ENCODE data around the gene RAB11FIP4. TPM values are rescaled to one million over a fixed set of nuclear protein-coding genes. Genes with fewer than 3 reads are reported as not detected.

Gene RAB11FIP4
- total and polyA plus RNA-seq, 4 donors: 5.2 to 19.1 (median 12.8) TPM

- Histone ChIP-seq H3K4me3 (no peak overlapping the region), H3K36me3 (ENCODE audit: control insufficient read depth in 4 of 4, insufficient read depth in 4 of 4, low read length in 4 of 4) (no peaks in the 10 kb centered on the region), H3K27ac (ENCODE audit: low read depth in 1 of 2, low read length in 1 of 2) (no peak overlapping the region), H3K9ac (ENCODE audit: insufficient read depth in 1 of 2, low read length in 2 of 2) (no peak overlapping the region), H3K27me3 (ENCODE audit: control insufficient read depth in 3 of 3, insufficient read depth in 3 of 3, low read length in 2 of 3) (no peaks in the 10 kb centered on the region), H3K9me3 (ENCODE audit: control insufficient read depth in 4 of 4, insufficient read depth in 3 of 4, low read length in 3 of 4) (peaks cover 0 to 2% (median 0%) of the 10 kb centered on the region in 4 donors), H3K4me1 (ENCODE audit: control insufficient read depth in 5 of 5, insufficient read depth in 5 of 5, low read length in 5 of 5) (peaks cover 3 to 23% (median 7%) of the 10 kb centered on the region in 5 donors)
- TF ChIP-seq, protein P1, sequence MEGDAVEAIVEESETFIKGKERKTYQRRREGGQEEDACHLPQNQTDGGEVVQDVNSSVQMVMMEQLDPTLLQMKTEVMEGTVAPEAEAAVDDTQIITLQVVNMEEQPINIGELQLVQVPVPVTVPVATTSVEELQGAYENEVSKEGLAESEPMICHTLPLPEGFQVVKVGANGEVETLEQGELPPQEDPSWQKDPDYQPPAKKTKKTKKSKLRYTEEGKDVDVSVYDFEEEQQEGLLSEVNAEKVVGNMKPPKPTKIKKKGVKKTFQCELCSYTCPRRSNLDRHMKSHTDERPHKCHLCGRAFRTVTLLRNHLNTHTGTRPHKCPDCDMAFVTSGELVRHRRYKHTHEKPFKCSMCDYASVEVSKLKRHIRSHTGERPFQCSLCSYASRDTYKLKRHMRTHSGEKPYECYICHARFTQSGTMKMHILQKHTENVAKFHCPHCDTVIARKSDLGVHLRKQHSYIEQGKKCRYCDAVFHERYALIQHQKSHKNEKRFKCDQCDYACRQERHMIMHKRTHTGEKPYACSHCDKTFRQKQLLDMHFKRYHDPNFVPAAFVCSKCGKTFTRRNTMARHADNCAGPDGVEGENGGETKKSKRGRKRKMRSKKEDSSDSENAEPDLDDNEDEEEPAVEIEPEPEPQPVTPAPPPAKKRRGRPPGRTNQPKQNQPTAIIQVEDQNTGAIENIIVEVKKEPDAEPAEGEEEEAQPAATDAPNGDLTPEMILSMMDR (IDR thresholded peaks at IDR 0.05; ENCODE audit: control extremely low read depth, extremely low read depth): no peak
- WGBS, 2 donors: 72 to 84% methylated on average over 7 of the region's 7 CpGs
- DNase-seq: no peak
- ATAC-seq (ENCODE audit: insufficient read depth, low FRiP score): no peak
These were observed 192.4 kb downstream of the RAB11FIP4 start for GRCh38 chr17:31583772-31584356.

DNA sequence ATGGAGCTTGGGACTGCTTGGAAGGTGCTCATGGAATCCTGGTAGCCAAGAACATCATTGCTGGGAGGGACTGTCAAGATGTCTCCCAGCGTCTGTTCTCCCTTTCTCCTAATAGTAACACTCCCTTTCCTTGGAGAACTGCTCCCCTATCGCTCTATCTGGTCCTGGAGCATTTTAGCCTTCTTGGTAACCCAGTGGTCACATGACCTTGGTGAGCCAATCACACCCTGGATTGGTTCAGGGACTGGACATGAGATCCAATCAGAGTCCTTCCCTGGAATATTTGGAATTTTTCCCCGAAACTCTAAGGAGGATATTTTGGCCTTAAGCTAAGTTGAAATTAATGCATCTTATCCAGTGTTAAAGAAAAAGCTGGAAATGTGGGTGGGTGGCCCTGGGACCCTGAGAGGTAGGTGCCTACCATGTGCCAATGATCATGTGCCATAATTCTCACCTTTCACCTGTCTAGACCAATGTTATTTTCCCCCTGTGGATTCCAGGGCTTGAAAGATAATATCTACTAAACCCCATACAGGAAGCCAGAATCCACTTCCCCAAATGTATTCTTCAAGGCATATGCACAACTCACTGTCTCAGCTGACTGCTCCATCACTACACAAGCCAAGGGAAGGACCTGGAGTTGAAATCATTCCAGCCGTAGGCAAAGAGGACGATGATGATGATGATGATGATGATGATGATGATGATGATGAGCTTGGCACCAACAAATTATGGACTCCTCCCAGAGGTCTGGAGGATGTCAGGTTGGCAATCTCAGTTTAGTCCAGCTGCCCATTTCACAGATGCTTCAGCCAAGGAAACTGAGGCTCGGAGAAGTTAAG is 193.2 kb downstream of the RAB11FIP4 start:
- Histone ChIP-seq H3K9ac (ENCODE audit: insufficient read depth in 1 of 2, low read length in 2 of 2) (no peak overlapping the region), H3K4me3 (no peak overlapping the region), H3K9me3 (ENCODE audit: control insufficient read depth in 4 of 4, insufficient read depth in 3 of 4, low read length in 3 of 4) (peaks cover 0 to 2% (median 0%) of the 10 kb centered on the region in 4 donors), H3K36me3 (ENCODE audit: control insufficient read depth in 4 of 4, insufficient read depth in 4 of 4, low read length in 4 of 4) (no peaks in the 10 kb centered on the region), H3K27ac (ENCODE audit: low read depth in 1 of 2, low read length in 1 of 2) (no peak overlapping the region), H3K4me1 (ENCODE audit: control insufficient read depth in 5 of 5, insufficient read depth in 5 of 5, low read length in 5 of 5) (peaks cover 3 to 22% (median 7%) of the 10 kb centered on the region in 5 donors), H3K27me3 (ENCODE audit: control insufficient read depth in 3 of 3, insufficient read depth in 3 of 3, low read length in 2 of 3) (no peaks in the 10 kb centered on the region)
- WGBS, 2 donors: 85 to 86% methylated on average over 6 of the region's 6 CpGs
- TF ChIP-seq, protein P1 (IDR thresholded peaks at IDR 0.05; ENCODE audit: control extremely low read depth, extremely low read depth): no peak
- no peak for ATAC-seq (ENCODE audit: insufficient read depth, low FRiP score)
- DNase-seq: no peak

DNA sequence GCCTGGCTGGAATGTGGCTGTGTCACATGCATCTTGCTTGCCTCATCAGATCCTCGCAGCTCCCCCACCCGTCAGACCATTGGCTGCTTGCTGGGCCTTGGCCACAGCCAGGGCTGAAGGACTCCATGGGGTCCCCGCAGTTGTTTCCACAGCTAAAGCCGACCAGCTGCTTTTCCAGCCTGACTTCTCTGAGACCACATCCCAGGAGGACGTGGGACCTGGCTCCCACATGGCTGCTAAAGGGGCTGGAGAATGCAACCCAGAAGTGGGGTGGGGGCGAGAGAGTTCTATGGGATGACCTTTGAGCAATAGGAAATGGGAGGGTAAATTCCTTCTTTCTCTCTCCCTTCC is 193.8 kb downstream of the RAB11FIP4 start:
- Histone ChIP-seq H3K4me1 (ENCODE audit: control insufficient read depth in 5 of 5, insufficient read depth in 5 of 5, low read length in 5 of 5) (peaks cover 3 to 20% (median 7%) of the 10 kb centered on the region in 5 donors), H3K36me3 (ENCODE audit: control insufficient read depth in 4 of 4, insufficient read depth in 4 of 4, low read length in 4 of 4) (no peaks in the 10 kb centered on the region), H3K27me3 (ENCODE audit: control insufficient read depth in 3 of 3, insufficient read depth in 3 of 3, low read length in 2 of 3) (no peaks in the 10 kb centered on the region), H3K4me3 (no peak overlapping the region), H3K9ac (ENCODE audit: insufficient read depth in 1 of 2, low read length in 2 of 2) (no peak overlapping the region), H3K27ac (ENCODE audit: low read depth in 1 of 2, low read length in 1 of 2) (no peak overlapping the region), H3K9me3 (ENCODE audit: control insufficient read depth in 4 of 4, insufficient read depth in 3 of 4, low read length in 3 of 4) (peaks cover 0 to 2% (median 0%) of the 10 kb centered on the region in 4 donors)
- DNase-seq (no peak), ATAC-seq (ENCODE audit: insufficient read depth, low FRiP score) (no peak)
- TF ChIP-seq, protein P1 (IDR thresholded peaks at IDR 0.05; ENCODE audit: control extremely low read depth, extremely low read depth): no peak
- 82 to 92% methylated on average over 6 of the region's 6 CpGs for WGBS, 2 donors

Data from lung (tissue), 12 donors.